ENCODE measurements around the gene FHAD1.

FHAD1 gene

DNA sequence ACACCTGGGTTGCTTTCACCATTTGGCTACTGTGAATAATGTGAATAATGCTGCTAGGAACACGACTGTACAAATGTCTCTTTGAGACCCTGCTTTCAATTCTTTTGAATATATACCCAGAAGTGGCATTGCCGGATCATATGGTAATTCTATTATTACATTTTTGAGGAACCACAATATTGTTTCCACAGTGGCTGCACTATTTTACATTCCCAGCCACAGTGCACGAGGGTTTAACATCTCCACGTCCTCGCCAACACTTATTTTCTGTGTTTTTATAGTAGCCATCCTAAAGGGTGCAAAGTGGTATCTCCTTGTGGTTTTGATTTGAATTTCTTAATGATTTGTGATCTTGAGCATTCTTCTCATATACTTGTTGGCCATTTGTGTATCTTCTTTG is 15.7 kb downstream of the FHAD1 start:
- H3K27ac ChIP-seq (ENCODE audit: low read length) = no peak overlapping the region
- no peaks in the 10 kb centered on the region for H3K36me3 ChIP-seq (replicated peaks; ENCODE audit: low read depth, low read length)
- peaks cover 12% of the 10 kb centered on the region; the same call in 1 of the 2 replicates for H3K27me3 ChIP-seq (ENCODE audit: low read depth, low read length)
- H3K4me3 ChIP-seq (ENCODE audit: low read length) = no peak overlapping the region
- no peak overlapping the region for H3K4me2 ChIP-seq (ENCODE audit: low read length)
- no peaks in the 10 kb centered on the region for H3K9me3 ChIP-seq (ENCODE audit: insufficient read depth, low read length)
- TF ChIP-seq EZH2phosphoT487 (IDR thresholded peaks at IDR 0.05; ENCODE audit: low read depth) = no peak
- H3K9ac ChIP-seq (ENCODE audit: low read length) = no peak overlapping the region
- H3K4me1 ChIP-seq (ENCODE audit: low read length) = peaks cover 4% of the 10 kb centered on the region; the same call in 1 of the 2 replicates
- H2AFZ ChIP-seq (ENCODE audit: low read depth, low read length) = no peak overlapping the region
- H4K20me1 ChIP-seq (ENCODE audit: insufficient read depth, low read length) = no peaks in the 10 kb centered on the region
- H3K79me2 ChIP-seq (ENCODE audit: low read length) = no peaks in the 10 kb centered on the region

DNA sequence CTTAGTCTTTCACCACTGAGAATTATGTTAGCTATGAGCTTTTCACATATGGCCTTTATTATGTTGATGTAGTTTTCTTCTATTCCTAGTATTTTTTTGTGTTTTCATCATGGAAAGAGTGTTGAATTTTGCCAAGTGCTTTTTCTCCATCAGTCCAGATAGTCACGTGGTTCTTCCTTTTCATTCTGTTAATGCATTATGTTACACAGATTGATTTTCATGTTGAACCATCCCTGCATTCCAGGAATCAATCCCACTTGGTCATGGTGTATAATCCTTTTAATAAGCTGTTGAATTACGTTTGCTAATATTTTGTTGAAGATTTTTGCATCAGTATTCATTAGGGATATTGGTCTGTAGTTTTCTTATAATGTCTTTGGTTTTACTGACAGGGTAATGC is 17.7 kb downstream of the FHAD1 start:
- Histone ChIP-seq H2AFZ (ENCODE audit: low read depth, low read length) (no peak overlapping the region), H3K9ac (ENCODE audit: low read length) (no peak overlapping the region), H3K79me2 (ENCODE audit: low read length) (no peaks in the 10 kb centered on the region), H4K20me1 (ENCODE audit: insufficient read depth, low read length) (no peaks in the 10 kb centered on the region), H3K36me3 (replicated peaks; ENCODE audit: low read depth, low read length) (no peaks in the 10 kb centered on the region), H3K4me3 (ENCODE audit: low read length) (no peak overlapping the region), H3K4me2 (ENCODE audit: low read length) (no peak overlapping the region), H3K27me3 (ENCODE audit: low read depth, low read length) (peaks cover 14% of the 10 kb centered on the region; the same call in 1 of the 2 replicates), H3K27ac (ENCODE audit: low read length) (no peak overlapping the region), H3K9me3 (ENCODE audit: insufficient read depth, low read length) (no peaks in the 10 kb centered on the region), H3K4me1 (ENCODE audit: low read length) (no peaks in the 10 kb centered on the region)
- no peak for TF ChIP-seq EZH2phosphoT487 (IDR thresholded peaks at IDR 0.05; ENCODE audit: low read depth)
- TF ChIP-seq CTCF (IDR thresholded peaks at IDR 0.05; ENCODE audit: low read depth, low read length) = no peak

- Histone ChIP-seq H3K36me3 (replicated peaks; ENCODE audit: low read depth, low read length) (no peaks in the 10 kb centered on the region), H3K9ac (ENCODE audit: low read length) (no peak overlapping the region), H3K4me2 (ENCODE audit: low read length) (no peak overlapping the region), H3K27me3 (ENCODE audit: low read depth, low read length) (peaks cover 13% of the 10 kb centered on the region; the same call in 1 of the 2 replicates), H2AFZ (ENCODE audit: low read depth, low read length) (no peak overlapping the region), H3K9me3 (ENCODE audit: insufficient read depth, low read length) (no peaks in the 10 kb centered on the region), H3K4me1 (ENCODE audit: low read length) (no peaks in the 10 kb centered on the region), H3K4me3 (ENCODE audit: low read length) (no peak overlapping the region), H3K27ac (ENCODE audit: low read length) (no peak overlapping the region), H4K20me1 (ENCODE audit: insufficient read depth, low read length) (no peaks in the 10 kb centered on the region), H3K79me2 (ENCODE audit: low read length) (no peaks in the 10 kb centered on the region)
- no peak for TF ChIP-seq CTCF (IDR thresholded peaks at IDR 0.05; ENCODE audit: low read depth, low read length)
Measured at GRCh38 chr1:15271196-15271595, 24.2 kb downstream of the FHAD1 start.

DNA sequence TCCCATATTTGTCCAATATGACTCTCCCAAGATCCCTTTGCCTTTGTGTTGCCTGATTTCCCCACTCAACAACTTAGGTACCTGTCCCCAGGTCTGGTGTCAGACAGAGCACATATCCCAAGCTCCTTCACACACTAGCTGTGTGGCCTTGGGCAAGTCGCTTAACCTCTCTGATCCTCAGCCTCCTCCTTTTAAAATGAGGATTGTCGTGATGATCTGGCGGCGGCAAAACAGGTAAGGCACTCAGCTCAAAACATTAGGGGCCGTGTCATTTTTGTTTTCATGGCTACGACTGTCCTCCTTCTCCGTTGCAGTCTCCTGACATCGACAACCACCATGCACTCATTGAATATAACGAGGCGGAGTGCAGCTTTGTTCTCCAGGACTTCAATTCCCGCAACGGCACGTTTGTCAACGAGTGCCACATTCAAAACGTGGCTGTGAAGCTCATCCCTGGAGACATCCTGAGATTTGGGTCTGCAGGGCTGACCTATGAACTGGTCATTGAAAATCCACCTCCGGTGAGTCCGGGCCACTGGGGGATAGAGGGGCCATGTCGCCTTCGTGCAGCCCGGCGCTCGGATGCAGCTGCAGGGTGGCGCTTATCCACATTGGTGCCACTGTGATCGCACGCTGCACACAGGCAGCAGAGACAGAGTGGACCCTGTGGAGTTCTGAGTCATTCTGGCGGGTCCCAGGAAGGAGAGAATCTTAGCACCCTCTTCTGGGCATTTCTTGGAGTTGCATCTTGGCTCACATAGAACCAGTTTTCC is 25.2 kb downstream of the FHAD1 start:
- Histone ChIP-seq H3K4me2 (ENCODE audit: low read length) (peak overlapping the region; percentile 33; the same call in 1 of the 2 replicates), H3K27ac (ENCODE audit: low read length) (no peak overlapping the region)
- TF ChIP-seq CTCF (IDR thresholded peaks at IDR 0.05; ENCODE audit: low read depth, low read length) = peak; percentile 66
- no peak for TF ChIP-seq EZH2phosphoT487 (IDR thresholded peaks at IDR 0.05; ENCODE audit: low read depth)

More for the DNA sequence above, 25.2 kb downstream of the FHAD1 start:
- H2AFZ ChIP-seq (ENCODE audit: low read depth, low read length) = no peak overlapping the region
- no peaks in the 10 kb centered on the region for H3K4me1 ChIP-seq (ENCODE audit: low read length)
- no peaks in the 10 kb centered on the region for H4K20me1 ChIP-seq (ENCODE audit: insufficient read depth, low read length)
- H3K9me3 ChIP-seq (ENCODE audit: insufficient read depth, low read length) = no peaks in the 10 kb centered on the region
- H3K27me3 ChIP-seq (ENCODE audit: low read depth, low read length) = peaks cover 16% of the 10 kb centered on the region; the same call in 1 of the 2 replicates
- H3K36me3 ChIP-seq (replicated peaks; ENCODE audit: low read depth, low read length) = no peaks in the 10 kb centered on the region
- no peak overlapping the region for H3K4me3 ChIP-seq (ENCODE audit: low read length)
- H3K9ac ChIP-seq (ENCODE audit: low read length) = no peak overlapping the region
- H3K79me2 ChIP-seq (ENCODE audit: low read length) = no peaks in the 10 kb centered on the region
